Choroid plexus epithelial cell (primary cell): ENCODE results near the gene ZNF605.
"Not testable (repeated sequence)": the region's sequence is repeated elsewhere in the genome, so short reads cannot be mapped to it uniquely, and the experiment has no call there.

Experiments
- DNase-seq: peaks from one replicate; pipeline ENCODE4 v3.0.0-alpha.2; 2010; ENCODE audit warnings: low read depth
- H3K4me3 ChIP-seq: 2 replicates; pipeline ENCODE4 v1.5.1; 2011; ENCODE audit warnings: low read depth, mild to moderate bottlenecking, control low read depth, low read length, moderate library complexity
- TF ChIP-seq, protein P1 (sequence below): conservative IDR thresholded peaks from 2 replicates; pipeline ENCODE4 v1.5.1; 2011; ENCODE audit warnings: low read depth, mild to moderate bottlenecking, control low read depth, inconsistent platforms, low read length, moderate library complexity

Gene ZNF605

DNA sequence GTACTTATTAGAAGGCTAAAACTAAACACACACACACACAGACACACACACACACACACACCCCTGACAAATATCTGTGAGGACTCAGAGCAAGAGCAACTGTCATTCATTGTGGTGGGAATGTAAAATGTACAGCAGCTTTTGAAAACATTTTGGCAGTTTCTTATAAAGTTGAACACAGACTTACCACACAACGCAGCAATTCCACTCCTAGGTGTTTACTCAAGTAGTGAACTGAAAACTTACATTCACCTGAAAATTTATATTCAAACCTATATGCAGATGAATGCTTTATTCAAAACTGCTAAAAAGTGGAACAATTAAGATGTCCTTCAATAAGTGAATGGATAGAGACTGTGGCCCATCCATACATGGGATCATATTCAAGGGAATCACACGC is 18.6 kb downstream of the ZNF605 start:
- no peak for DNase-seq
- no peak overlapping the region for H3K4me3 ChIP-seq
- TF ChIP-seq, protein P1, sequence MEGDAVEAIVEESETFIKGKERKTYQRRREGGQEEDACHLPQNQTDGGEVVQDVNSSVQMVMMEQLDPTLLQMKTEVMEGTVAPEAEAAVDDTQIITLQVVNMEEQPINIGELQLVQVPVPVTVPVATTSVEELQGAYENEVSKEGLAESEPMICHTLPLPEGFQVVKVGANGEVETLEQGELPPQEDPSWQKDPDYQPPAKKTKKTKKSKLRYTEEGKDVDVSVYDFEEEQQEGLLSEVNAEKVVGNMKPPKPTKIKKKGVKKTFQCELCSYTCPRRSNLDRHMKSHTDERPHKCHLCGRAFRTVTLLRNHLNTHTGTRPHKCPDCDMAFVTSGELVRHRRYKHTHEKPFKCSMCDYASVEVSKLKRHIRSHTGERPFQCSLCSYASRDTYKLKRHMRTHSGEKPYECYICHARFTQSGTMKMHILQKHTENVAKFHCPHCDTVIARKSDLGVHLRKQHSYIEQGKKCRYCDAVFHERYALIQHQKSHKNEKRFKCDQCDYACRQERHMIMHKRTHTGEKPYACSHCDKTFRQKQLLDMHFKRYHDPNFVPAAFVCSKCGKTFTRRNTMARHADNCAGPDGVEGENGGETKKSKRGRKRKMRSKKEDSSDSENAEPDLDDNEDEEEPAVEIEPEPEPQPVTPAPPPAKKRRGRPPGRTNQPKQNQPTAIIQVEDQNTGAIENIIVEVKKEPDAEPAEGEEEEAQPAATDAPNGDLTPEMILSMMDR = no peak

GRCh38 chr12:132936921-132937320 is 19.2 kb downstream of the ZNF605 start:
- DNase-seq, H3K4me3 ChIP-seq: not testable (repeated sequence)

DNA sequence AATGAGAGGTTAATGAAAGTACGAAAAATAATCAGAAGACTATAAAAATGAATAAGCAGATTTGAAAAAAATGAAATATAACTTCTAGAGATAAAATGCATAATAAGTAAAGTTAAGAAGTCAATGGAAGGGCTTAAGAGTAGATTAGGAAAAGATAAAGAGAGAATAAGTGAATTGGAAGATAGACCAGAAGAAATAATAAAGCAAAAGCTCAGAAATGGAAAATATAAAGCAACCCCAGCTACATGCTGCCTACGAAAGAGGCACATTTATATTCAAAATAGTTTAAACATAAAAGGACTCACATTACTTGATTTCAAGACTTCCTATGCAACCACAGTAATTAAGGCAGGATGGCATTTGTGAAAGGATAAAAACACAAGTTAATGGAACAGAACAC is 19.9 kb downstream of the ZNF605 start:
- DNase-seq = no peak

GRCh38 chr12:132926415-132926833 is 29.7 kb downstream of the ZNF605 start:
- no peak overlapping the region for H3K4me3 ChIP-seq

More for the DNA sequence above, 19.9 kb downstream of the ZNF605 start:
- TF ChIP-seq, protein P1 = no peak
- H3K4me3 ChIP-seq = no peak overlapping the region

GRCh38 chr12:132925597-132926414 is 30.3 kb downstream of the ZNF605 start:
- TF ChIP-seq, protein P1 = no peak
- peak; percentile 4 for DNase-seq
- H3K4me3 ChIP-seq = no peak overlapping the region

More at GRCh38 chr12:132926415-132926833, 29.7 kb downstream of the ZNF605 start:
- TF ChIP-seq, protein P1 = no peak
- DNase-seq = peak; percentile 2

GRCh38 chr12:132924356-132924755 is 31.8 kb downstream of the ZNF605 start:
- no peak for DNase-seq
- TF ChIP-seq, protein P1 = no peak
- no peak overlapping the region for H3K4me3 ChIP-seq

GRCh38 chr12:132923356-132923909 is 32.7 kb downstream of the ZNF605 start:
- DNase-seq = no peak
- TF ChIP-seq, protein P1 = no peak
- no peak overlapping the region for H3K4me3 ChIP-seq
